GM12874 (cell line): ENCODE results near the gene DACT1.

Source experiments
- CTCF ChIP-seq: IDR thresholded peaks from 2 replicates; pipeline ENCODE4 v1.5.1; 2011; ENCODE audit warnings: low read depth, mild to moderate bottlenecking, control low read depth, low read length, moderate library complexity; ENCODE audit not compliant: insufficient read depth

Gene DACT1

DNA sequence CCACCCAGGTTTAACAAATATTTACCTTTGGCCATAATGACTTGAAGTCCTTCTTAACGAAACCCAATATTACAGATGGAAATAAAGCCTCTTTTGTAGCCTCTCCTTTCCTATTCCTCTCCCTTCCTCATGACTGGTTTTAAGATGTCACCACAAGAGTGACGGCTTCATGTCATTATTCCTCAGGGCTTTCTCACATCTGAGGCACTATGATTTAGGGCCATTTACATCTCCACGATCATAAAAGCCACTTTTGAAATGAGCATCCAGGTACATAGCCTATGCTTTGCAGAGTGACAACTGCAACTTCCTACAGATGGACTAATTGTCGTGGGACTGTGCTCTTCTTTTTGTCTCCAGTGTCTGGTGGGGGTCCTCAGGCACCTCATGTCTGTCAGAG lies 32.3 kb upstream of the DACT1 start:
- TF ChIP-seq CTCF = no peak

- no peak for TF ChIP-seq CTCF
These were observed 30.4 kb upstream of the DACT1 start for GRCh38 chr14:58607131-58607951.

DNA sequence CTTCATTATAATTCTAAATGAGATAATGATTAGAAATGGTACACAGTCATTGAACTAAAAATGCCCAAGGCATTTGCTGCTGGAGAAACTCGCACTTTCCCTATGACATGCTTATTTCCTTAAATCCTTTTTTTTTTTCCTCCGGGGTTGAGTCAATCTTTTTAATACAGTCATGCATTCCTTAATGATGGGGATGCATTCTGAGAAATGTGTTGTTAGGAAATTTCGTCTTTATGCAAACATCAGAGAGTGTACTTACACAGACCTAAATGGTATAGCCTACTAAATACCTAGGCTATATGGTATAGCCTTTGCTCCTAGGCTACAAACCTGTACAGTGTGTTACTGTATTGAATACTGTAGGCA lies 29.8 kb upstream of the DACT1 start:
- TF ChIP-seq CTCF = no peak

GRCh38 chr14:58617619-58618018 lies 20.1 kb upstream of the DACT1 start:
- no peak for TF ChIP-seq CTCF

DNA sequence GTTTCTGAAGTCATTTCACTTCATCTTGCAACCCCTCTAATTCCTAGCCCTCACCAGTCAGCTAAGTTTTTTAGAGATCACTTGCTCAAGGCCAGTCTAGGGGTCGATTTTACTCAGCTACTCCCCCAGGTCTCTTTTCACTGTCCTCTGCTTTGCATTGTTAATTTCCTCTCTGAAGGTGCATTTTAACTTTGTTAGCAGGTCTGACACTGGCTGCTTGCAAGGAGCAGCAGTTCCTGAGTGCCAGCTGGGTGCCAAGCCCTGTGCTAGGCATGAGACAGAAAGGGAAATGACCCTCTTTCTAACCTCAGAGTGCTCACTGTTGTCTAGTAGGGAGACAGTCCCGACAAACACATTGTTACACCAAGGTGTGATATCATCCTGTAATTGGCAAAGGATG lies 17.8 kb upstream of the DACT1 start:
- no peak for TF ChIP-seq CTCF

DNA sequence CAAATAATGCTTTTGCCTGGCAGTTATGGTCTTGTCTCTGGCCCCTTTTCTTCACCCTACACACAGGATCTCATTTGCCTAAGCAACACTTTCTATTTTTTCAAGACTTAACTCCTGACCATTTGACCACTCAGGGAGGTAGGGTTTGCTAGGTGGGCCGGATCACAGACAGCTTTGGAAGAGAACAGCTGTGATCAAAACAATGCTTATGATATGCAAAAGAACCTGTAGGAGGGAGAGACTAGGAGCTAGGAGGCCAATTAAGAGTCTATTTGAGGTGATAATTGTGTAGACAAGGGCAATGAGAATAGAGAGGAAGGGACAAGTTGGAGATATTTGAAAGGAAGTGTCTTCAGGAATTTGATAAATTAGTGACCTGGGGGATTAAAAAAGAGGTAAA lies 12.3 kb upstream of the DACT1 start:
- no peak for TF ChIP-seq CTCF

DNA sequence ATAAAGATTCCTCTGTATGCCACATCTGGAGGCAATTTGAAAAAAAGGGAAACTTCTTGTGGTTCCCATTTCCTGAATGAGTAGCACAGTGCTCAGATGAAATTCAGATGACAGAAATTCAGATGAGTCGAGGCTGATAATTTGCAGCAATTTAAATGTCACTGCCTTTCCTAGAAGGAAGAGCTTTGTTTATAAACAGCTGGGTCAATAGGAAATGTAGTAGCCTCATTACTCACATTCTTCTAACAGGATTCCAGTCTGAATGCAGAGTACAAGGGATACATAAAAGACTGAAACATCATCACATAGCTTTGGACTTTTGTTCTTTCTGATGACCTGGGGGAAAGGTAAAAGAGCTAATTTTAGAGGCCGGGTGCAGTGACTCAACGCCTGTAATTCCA lies 11.3 kb upstream of the DACT1 start:
- no peak for TF ChIP-seq CTCF

GRCh38 chr14:58628406-58628805 lies 9.4 kb upstream of the DACT1 start:
- TF ChIP-seq CTCF = no peak
